Sigmoid colon (tissue), 4 donors: ENCODE data around the gene PCNT.

Source experiments
- EP300 ChIP-seq, 4 donors: sonication (generic); formaldehyde crosslinking; IDR thresholded peaks; one replicate each; pipeline ENCODE4 v1.6.1; 2017; ENCODE audit warnings: antibody characterized with exemption in 4 of 4
- TF ChIP-seq, protein P1 (sequence below), 4 experiments: fragments of 450-650 bp in 3 of 4; fragments of 200-600 bp in 1 of 4; IDR thresholded peaks; one replicate each; pipeline ENCODE4 v1.5.1; 2016 to 2019; ENCODE audit warnings: antibody characterized with exemption in 4 of 4, mild to moderate bottlenecking in 3 of 4, moderate library complexity in 2 of 4

DNA sequence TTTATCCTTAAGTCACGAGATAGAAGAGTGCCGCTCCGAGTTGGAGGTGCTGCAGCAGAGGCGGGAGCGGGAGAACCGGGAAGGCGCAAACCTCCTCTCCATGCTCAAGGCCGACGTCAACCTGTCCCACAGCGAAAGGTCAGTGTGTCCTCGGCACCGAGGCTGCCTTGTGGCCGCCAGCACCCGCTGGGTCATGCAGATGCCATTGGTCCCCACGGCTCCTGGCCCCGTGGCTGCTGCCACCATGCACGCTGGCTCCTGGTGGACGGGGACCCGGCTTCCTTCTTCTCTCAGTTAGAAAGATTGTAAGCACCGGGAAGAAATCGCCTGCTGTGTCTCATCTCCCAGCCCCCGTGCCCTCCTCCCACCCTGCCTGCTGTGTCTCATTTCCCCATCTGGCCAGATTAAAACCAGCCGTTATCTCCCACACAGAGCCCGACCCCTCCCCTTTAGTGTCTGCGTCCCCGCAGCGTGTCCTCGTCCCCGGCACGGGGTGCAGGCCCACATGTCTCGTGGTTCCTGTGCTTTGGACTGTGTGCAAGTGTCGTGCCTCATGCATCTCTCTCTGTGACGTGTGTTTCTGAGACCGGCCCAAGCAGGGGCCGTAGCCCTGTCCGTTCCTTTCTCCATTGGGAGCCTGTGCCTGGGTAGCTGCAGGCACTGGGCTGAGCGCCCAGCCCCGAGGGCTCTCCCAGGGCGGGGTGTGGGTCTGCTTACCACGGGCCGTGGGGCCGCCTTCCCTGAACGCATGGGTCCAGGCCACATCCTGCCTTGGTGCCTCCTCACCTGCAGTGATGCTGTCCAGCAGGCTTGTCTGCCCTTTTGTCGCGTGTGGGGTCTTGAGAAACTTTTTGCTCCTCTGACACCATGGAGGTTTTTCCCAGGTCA lies 62.1 kb downstream of the PCNT start:
- TF ChIP-seq, protein P1, sequence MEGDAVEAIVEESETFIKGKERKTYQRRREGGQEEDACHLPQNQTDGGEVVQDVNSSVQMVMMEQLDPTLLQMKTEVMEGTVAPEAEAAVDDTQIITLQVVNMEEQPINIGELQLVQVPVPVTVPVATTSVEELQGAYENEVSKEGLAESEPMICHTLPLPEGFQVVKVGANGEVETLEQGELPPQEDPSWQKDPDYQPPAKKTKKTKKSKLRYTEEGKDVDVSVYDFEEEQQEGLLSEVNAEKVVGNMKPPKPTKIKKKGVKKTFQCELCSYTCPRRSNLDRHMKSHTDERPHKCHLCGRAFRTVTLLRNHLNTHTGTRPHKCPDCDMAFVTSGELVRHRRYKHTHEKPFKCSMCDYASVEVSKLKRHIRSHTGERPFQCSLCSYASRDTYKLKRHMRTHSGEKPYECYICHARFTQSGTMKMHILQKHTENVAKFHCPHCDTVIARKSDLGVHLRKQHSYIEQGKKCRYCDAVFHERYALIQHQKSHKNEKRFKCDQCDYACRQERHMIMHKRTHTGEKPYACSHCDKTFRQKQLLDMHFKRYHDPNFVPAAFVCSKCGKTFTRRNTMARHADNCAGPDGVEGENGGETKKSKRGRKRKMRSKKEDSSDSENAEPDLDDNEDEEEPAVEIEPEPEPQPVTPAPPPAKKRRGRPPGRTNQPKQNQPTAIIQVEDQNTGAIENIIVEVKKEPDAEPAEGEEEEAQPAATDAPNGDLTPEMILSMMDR (IDR thresholded peaks at IDR 0.05), result no peak
- TF ChIP-seq EP300 (IDR thresholded peaks at IDR 0.05), result no peak
